IMR-90 (cell line): ENCODE results near the gene OTUD7B. TPM values are rescaled to one million over a fixed set of nuclear protein-coding genes. Genes with fewer than 3 reads are reported as not detected.

ENCODE experiments used
- ATAC-seq: fragments of 200-7000 bp; cut with Tn5 transposase; 2 replicates; pipeline ENCODE4 v1.9.1; 2020; ENCODE audit warnings: low read depth, mild to moderate bottlenecking, moderate library complexity
- BruUV-seq: library from RNA; stranded (reverse); fragments of 400-500 nt; replicated peaks from 2 replicates; lab custom pipeline; 2021; lab: Mats Ljungman, UMichigan
- CTCF ChIA-PET: fragments of 300-600 bp; formaldehyde crosslinking; extraction: SDS; loops from one replicate; lab custom pipeline; 2021; ENCODE audit warnings: antibody characterized with exemption; lab: Yijun Ruan, JAX
- POLR2A ChIA-PET: fragments of 300-600 bp; sonication (Branson Sonifier 250); formaldehyde crosslinking; loops from one replicate; lab custom pipeline; 2022; ENCODE audit warnings: antibody characterized with exemption; ENCODE audit not compliant: unreplicated experiment; lab: Charles Lee
- DNase-seq: peaks from one replicate; pipeline ENCODE4 v3.0.0; 2013
- H2AFZ ChIP-seq: replicated peaks from 2 replicates; pipeline ENCODE3; 2013; ENCODE audit warnings: low read length, mild to moderate bottlenecking; ENCODE audit not compliant: poor library complexity
- H2AK5ac ChIP-seq: 2 replicates; pipeline ENCODE4 v1.6.1; 2013; ENCODE audit warnings: low read depth, low read length, inconsistent platforms
- H2AK9ac ChIP-seq: replicated peaks from 2 replicates; pipeline ENCODE3; 2013; ENCODE audit warnings: mild to moderate bottlenecking, low read depth, low read length, moderate library complexity; ENCODE audit not compliant: poor library complexity
- H2BK120ac ChIP-seq: 2 replicates; pipeline ENCODE4 v1.6.1; 2013; ENCODE audit warnings: low read depth, low read length, inconsistent platforms
- H2BK15ac ChIP-seq: 3 replicates; pipeline ENCODE4 v1.6.1; 2013; ENCODE audit warnings: low read depth, low read length, inconsistent platforms
- H2BK20ac ChIP-seq: 2 replicates; pipeline ENCODE4 v1.6.1; 2013; ENCODE audit warnings: low read depth, mild to moderate bottlenecking, inconsistent platforms, low read length, moderate library complexity
- H2BK5ac ChIP-seq: 2 replicates; pipeline ENCODE4 v1.6.1; 2013; ENCODE audit warnings: mild to moderate bottlenecking, low read depth, low read length, inconsistent platforms; ENCODE audit not compliant: poor library complexity, severe bottlenecking
- H3K14ac ChIP-seq: replicated peaks from 2 replicates; pipeline ENCODE4 v1.6.1; 2013; ENCODE audit warnings: low read depth, low read length, inconsistent platforms
- H3K18ac ChIP-seq: 2 replicates; pipeline ENCODE4 v1.6.1; 2013; ENCODE audit warnings: low read depth, low read length, control low read depth
- H3K23ac ChIP-seq: 2 replicates; pipeline ENCODE4 v1.6.1; 2013; ENCODE audit warnings: low read depth, low read length, inconsistent platforms
- H3K27ac ChIP-seq: 2 replicates; pipeline ENCODE4 v1.5.1; 2013; ENCODE audit warnings: mild to moderate bottlenecking, control low read depth, low read length; ENCODE audit not compliant: insufficient read depth
- H3K27me3 ChIP-seq: 2 replicates; pipeline ENCODE4 v1.6.1; 2013; ENCODE audit warnings: low read length; ENCODE audit not compliant: control insufficient read depth, insufficient read depth
- H3K36me3 ChIP-seq: 2 replicates; pipeline ENCODE4 v1.6.1; 2013; ENCODE audit warnings: low read length, mixed read lengths; ENCODE audit not compliant: control insufficient read depth, insufficient read depth
- H3K4ac ChIP-seq: 2 replicates; pipeline ENCODE4 v1.6.1; 2013; ENCODE audit warnings: low read depth, low read length, inconsistent platforms
- H3K4me1 ChIP-seq: 2 replicates; pipeline ENCODE4 v1.6.1; 2013; ENCODE audit warnings: low read length, mixed read lengths; ENCODE audit not compliant: control insufficient read depth, insufficient read depth
- H3K4me2 ChIP-seq: 2 replicates; pipeline ENCODE4 v1.6.1; 2013; ENCODE audit warnings: low read depth, mild to moderate bottlenecking, control low read depth, low read length, moderate library complexity
- H3K4me3 ChIP-seq: 2 replicates; pipeline ENCODE4 v1.5.1; 2013; ENCODE audit warnings: low read depth, mild to moderate bottlenecking, control low read depth, low read length, moderate library complexity; ENCODE audit not compliant: insufficient read depth
- H3K56ac ChIP-seq: 2 replicates; pipeline ENCODE4 v1.6.1; 2013; ENCODE audit warnings: low read length, inconsistent platforms; ENCODE audit not compliant: insufficient read depth; ENCODE audit errors: extremely low read depth
- H3K79me1 ChIP-seq, 2 experiments: 2 replicates each; pipeline ENCODE4 v1.6.1; 2013; ENCODE audit warnings: low read length in 2 of 2, inconsistent platforms in 1 of 2, low read depth in 1 of 2
- H3K9ac ChIP-seq: 2 replicates; pipeline ENCODE4 v1.6.1; 2013; ENCODE audit warnings: low read depth, low read length, control low read depth
- H3K9me1 ChIP-seq: 2 replicates; pipeline ENCODE4 v1.6.1; 2013; ENCODE audit warnings: low read length, inconsistent platforms; ENCODE audit not compliant: insufficient read depth
- H3K9me3 ChIP-seq: 2 replicates; pipeline ENCODE4 v1.6.1; 2013; ENCODE audit warnings: low read length; ENCODE audit not compliant: control insufficient read depth, insufficient read depth
- H4K20me1 ChIP-seq: 2 replicates; pipeline ENCODE4 v1.6.1; 2013; ENCODE audit warnings: low read length, inconsistent platforms; ENCODE audit not compliant: insufficient read depth
- H4K5ac ChIP-seq: 2 replicates; pipeline ENCODE4 v1.6.1; 2013; ENCODE audit warnings: mild to moderate bottlenecking, low read depth, low read length, control low read depth
- H4K8ac ChIP-seq, 2 experiments: 2 replicates each; pipeline ENCODE4 v1.6.1; 2013; ENCODE audit warnings: low read depth in 2 of 2, low read length in 2 of 2, control low read depth in 1 of 2, inconsistent platforms in 1 of 2
- H4K91ac ChIP-seq: 2 replicates; pipeline ENCODE4 v1.6.1; 2013; ENCODE audit warnings: low read depth, low read length, inconsistent platforms; ENCODE audit not compliant: insufficient read depth
- BHLHE40 ChIP-seq: fragments of 150-350 bp; IDR thresholded peaks from 2 replicates; pipeline ENCODE4 v1.6.1; 2016; ENCODE audit warnings: mild to moderate bottlenecking, low read depth, low read length
- CEBPB ChIP-seq: IDR thresholded peaks from 2 replicates; pipeline ENCODE4 v1.6.1; 2012; ENCODE audit warnings: low read depth, low read length, improper control_type of control experiment
- MAZ ChIP-seq: IDR thresholded peaks from 2 replicates; pipeline ENCODE4 v1.6.1; 2012; ENCODE audit warnings: low read depth, mild to moderate bottlenecking, low read length, improper control_type of control experiment, moderate library complexity, borderline replicate concordance
- MXI1 ChIP-seq: IDR thresholded peaks from 2 replicates; pipeline ENCODE4 v1.6.1; 2012; ENCODE audit warnings: low read depth, mild to moderate bottlenecking, low read length, moderate library complexity, borderline replicate concordance
- POLR2A ChIP-seq: IDR thresholded peaks from 2 replicates; pipeline ENCODE4 v1.6.1; 2012; ENCODE audit warnings: mild to moderate bottlenecking, low read depth, low read length
- RAD21 ChIP-seq: IDR thresholded peaks from 2 replicates; pipeline ENCODE4 v1.6.1; 2012; ENCODE audit warnings: low read length, improper control_type of control experiment
- RCOR1 ChIP-seq: IDR thresholded peaks from 2 replicates; pipeline ENCODE4 v1.6.1; 2012; ENCODE audit warnings: mild to moderate bottlenecking, low read length, improper control_type of control experiment; ENCODE audit not compliant: insufficient replicate concordance
- RFX5 ChIP-seq: IDR thresholded peaks from 2 replicates; pipeline ENCODE4 v1.8.0; 2012; ENCODE audit warnings: low read depth, mild to moderate bottlenecking, low read length, moderate library complexity
- SMC3 ChIP-seq: fragments of 150-350 bp; IDR thresholded peaks from 2 replicates; pipeline ENCODE4 v1.6.1; 2016; ENCODE audit warnings: low read depth, mild to moderate bottlenecking, antibody characterized with exemption, low read length, moderate library complexity
- WGBS, 2 experiments: methylation state at CpG; one replicate each; pipeline versions ENCODE4 v1.1.5 to v1.1.7; 2013; ENCODE audit warnings: missing lambda C conversion rate in 2 of 2; ENCODE audit not compliant: insufficient read length in 1 of 2; ENCODE audit errors: extremely low coverage in 2 of 2; 5-methylcytosine and 5-hydroxymethylcytosine counted together
- dilution Hi-C: fragments of 300-500 bp; cut with HindIII; formaldehyde crosslinking; loops from one replicate; pipeline ENCODE4 v1.14.3; 2018; ENCODE audit warnings: low sequenced_read_pairs; ENCODE audit not compliant: unreplicated experiment
- in situ Hi-C: fragments of 300-500 bp; cut with MboI; formaldehyde crosslinking; loops from 3 replicates; pipeline ENCODE4 v1.14.3; 2019; ENCODE audit warnings: low sequenced_read_pairs, inconsistent platforms, mixed read lengths
- intact Hi-C: fragments of 100-400 bp; cut with micrococcal nuclease; formaldehyde crosslinking; loops from 2 replicates; pipeline ENCODE4 v1.10.0; 2022
- polyA plus RNA-seq, 3 experiments: library from polyadenylated mRNA; depleted of rRNA; stranded (reverse); fragments of >200 nt; gene quantifications; 2 replicates each; pipeline ENCODE4 v1.2.3, GENCODE V29; 2012; ENCODE audit warnings: low replicate concordance in 1 of 3
- total RNA-seq: library from RNA; depleted of rRNA; stranded (reverse); fragments of >200 nt; gene quantifications from 2 replicates; pipeline ENCODE4 v1.2.3, GENCODE V29; 2012
- TF ChIP-seq, protein P1 (sequence below): conservative IDR thresholded peaks from 2 replicates; pipeline ENCODE4 v1.5.1; 2012; ENCODE audit warnings: mild to moderate bottlenecking, low read depth, low read length, improper control_type of control experiment

Gene OTUD7B
- total and polyA plus RNA-seq, 2 of the 4 experiments (the other 2 are of a cell fraction): 7.5 to 18.6 TPM

DNA sequence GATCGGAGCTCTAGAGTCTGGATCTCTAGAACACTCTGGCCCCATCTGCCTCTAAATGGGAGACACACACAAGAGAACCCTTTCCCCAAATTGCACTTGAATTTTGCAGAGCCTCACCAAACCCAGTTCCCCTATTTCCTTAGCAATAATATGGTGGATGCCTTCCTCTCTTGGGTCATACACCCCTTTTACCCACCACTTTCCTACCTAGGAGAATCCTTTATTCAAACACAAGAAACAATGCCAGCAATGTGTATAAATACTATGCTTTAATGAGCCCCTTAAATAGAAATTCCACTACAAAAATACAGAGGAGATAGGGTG is 82.2 kb downstream of the OTUD7B start:
- Histone ChIP-seq H3K9me3 (no peaks in the 10 kb centered on the region), H2BK5ac (peak overlapping the region; percentile 82), H2BK120ac (no peak overlapping the region), H4K8ac (peak overlapping the region; percentile 91 to 98), H3K36me3 (peaks cover 35% of the 10 kb centered on the region), H3K4ac (peak overlapping the region; percentile 91), H2AFZ (peak overlapping the region; percentile 94), H3K4me1 (peaks cover 5% of the 10 kb centered on the region), H3K56ac (peak overlapping the region; percentile 93), H2AK9ac (peak overlapping the region; percentile 94), H2BK20ac (no peak overlapping the region), H3K27ac (peak overlapping the region; percentile 91), H3K9me1 (peaks cover 14% of the 10 kb centered on the region), H3K4me3 (peak overlapping the region; percentile 89), H3K4me2 (peak overlapping the region; percentile 91), H3K9ac (peak overlapping the region; percentile 94), H3K14ac (peak overlapping the region; percentile 92), H4K91ac (peak overlapping the region; percentile 86), H2BK15ac (no peak overlapping the region), H4K20me1 (peaks cover 8% of the 10 kb centered on the region; the same call in 1 of the 2 replicates), H3K27me3 (no peaks in the 10 kb centered on the region), H2AK5ac (peak overlapping the region; percentile 68), H3K79me1 (peaks cover 29 to 68% of the 10 kb centered on the region in 2 experiments), H3K23ac (peak overlapping the region; percentile 91), H4K5ac (peak overlapping the region; percentile 90), H3K18ac (no peak overlapping the region)
- in situ Hi-C loops (no loop called here), intact Hi-C loops (no loop called here), dilution Hi-C loops (no loop called here)
- no TSS peak for BruUV-seq
- no peak for TF ChIP-seq POLR2A
- no peak for TF ChIP-seq CEBPB
- TF ChIP-seq, protein P1, sequence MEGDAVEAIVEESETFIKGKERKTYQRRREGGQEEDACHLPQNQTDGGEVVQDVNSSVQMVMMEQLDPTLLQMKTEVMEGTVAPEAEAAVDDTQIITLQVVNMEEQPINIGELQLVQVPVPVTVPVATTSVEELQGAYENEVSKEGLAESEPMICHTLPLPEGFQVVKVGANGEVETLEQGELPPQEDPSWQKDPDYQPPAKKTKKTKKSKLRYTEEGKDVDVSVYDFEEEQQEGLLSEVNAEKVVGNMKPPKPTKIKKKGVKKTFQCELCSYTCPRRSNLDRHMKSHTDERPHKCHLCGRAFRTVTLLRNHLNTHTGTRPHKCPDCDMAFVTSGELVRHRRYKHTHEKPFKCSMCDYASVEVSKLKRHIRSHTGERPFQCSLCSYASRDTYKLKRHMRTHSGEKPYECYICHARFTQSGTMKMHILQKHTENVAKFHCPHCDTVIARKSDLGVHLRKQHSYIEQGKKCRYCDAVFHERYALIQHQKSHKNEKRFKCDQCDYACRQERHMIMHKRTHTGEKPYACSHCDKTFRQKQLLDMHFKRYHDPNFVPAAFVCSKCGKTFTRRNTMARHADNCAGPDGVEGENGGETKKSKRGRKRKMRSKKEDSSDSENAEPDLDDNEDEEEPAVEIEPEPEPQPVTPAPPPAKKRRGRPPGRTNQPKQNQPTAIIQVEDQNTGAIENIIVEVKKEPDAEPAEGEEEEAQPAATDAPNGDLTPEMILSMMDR: no peak
- no peak for TF ChIP-seq RCOR1
- TF ChIP-seq SMC3: no peak
- no peak for TF ChIP-seq MXI1
- no peak for TF ChIP-seq RFX5
- no peak for TF ChIP-seq RAD21
- no peak for TF ChIP-seq BHLHE40
- no peak for TF ChIP-seq MAZ
- DNase-seq (no peak), ATAC-seq (no peak)
- CTCF ChIA-PET: no interaction called here
- no CpG with 5 or more reads among the region's 1 CpG for WGBS, 2 experiments
- POLR2A ChIA-PET: interaction anchor here (0.7 to 1.2 kb wide), 2 partner anchors 9 to 41 kb away, joined by 3 to 6 read pairs; a partner anchor contains a TSS
